WTC11 (cell line): ENCODE measurements around the gene POGK. TPM values are rescaled to one million over a fixed set of nuclear protein-coding genes. Genes with fewer than 3 reads are reported as not detected.

Experiments used
- ATAC-seq: fragments of 200-7000 bp; cut with Tn5 transposase; 2 replicates; pipeline ENCODE4 v1.10.0; 2021; ENCODE audit warnings: mild to moderate bottlenecking, moderate library complexity
- CTCF ChIA-PET: fragments of 300-600 bp; sonication (Branson Sonifier 250); formaldehyde crosslinking; loops from one replicate; lab custom pipeline; 2021; ENCODE audit warnings: antibody characterized with exemption; lab: Charles Lee
- POLR2A ChIA-PET: fragments of 350-600 bp; sonication (Branson Sonifier 250); formaldehyde crosslinking; loops from one replicate; lab custom pipeline; 2021; ENCODE audit warnings: antibody characterized with exemption; lab: Charles Lee
- DNase-seq: peaks from one replicate; pipeline ENCODE4 v3.0.0; 2021; ENCODE audit warnings: low spot score
- H3K27ac Mint-ChIP-seq: 2 replicates; pipeline ENCODE4 v1.8.0; 2021; ENCODE audit warnings: mixed read lengths
- H3K27me3 Mint-ChIP-seq: 2 replicates; pipeline ENCODE4 v1.8.0; 2021; ENCODE audit warnings: low read depth, mild to moderate bottlenecking, moderate library complexity, mixed read lengths
- H3K36me3 Mint-ChIP-seq: 2 replicates; pipeline ENCODE4 v1.8.0; 2021; ENCODE audit warnings: mixed read lengths
- H3K4me1 Mint-ChIP-seq: 2 replicates; pipeline ENCODE4 v1.8.0; 2022; ENCODE audit warnings: mixed read lengths
- H3K4me3 Mint-ChIP-seq: 2 replicates; pipeline ENCODE4 v1.8.0; 2021; ENCODE audit warnings: mild to moderate bottlenecking, moderate library complexity, mixed read lengths
- H3K9me3 Mint-ChIP-seq: 2 replicates; pipeline ENCODE4 v1.8.0; 2021; ENCODE audit warnings: mixed read lengths
- AR ChIP-seq: fragments of 250-450 bp; sonication (Bioruptor Pico); IDR thresholded peaks from 2 replicates; pipeline ENCODE4 v1.9.0; 2021; ENCODE audit warnings: mild to moderate bottlenecking
- CREM ChIP-seq: sonication (generic); formaldehyde crosslinking; IDR thresholded peaks from 2 replicates; pipeline ENCODE4 v1.8.1; 2022; ENCODE audit warnings: mild to moderate bottlenecking, missing genetic modification reagents, moderate library complexity
- ELF4 ChIP-seq: sonication (generic); formaldehyde crosslinking; IDR thresholded peaks from 2 replicates; pipeline ENCODE4 v1.8.1; 2022; ENCODE audit warnings: low read depth, mild to moderate bottlenecking, moderate library complexity, missing genetic modification reagents
- ERG ChIP-seq: fragments of 250-450 bp; sonication (Bioruptor Pico); IDR thresholded peaks from 2 replicates; pipeline ENCODE4 v1.8.0; 2021; ENCODE audit warnings: mild to moderate bottlenecking
- GRHL2 ChIP-seq: fragments of 250-450 bp; sonication (Bioruptor Pico); IDR thresholded peaks from 2 replicates; pipeline ENCODE4 v1.8.0; 2022; ENCODE audit warnings: mild to moderate bottlenecking, moderate library complexity; ENCODE audit not compliant: insufficient replicate concordance, severe bottlenecking
- KAT7 ChIP-seq: sonication (generic); formaldehyde crosslinking; IDR thresholded peaks from 2 replicates; pipeline ENCODE4 v1.8.1; 2023; ENCODE audit warnings: missing genetic modification reagents, mild to moderate bottlenecking, borderline replicate concordance
- NFATC4 ChIP-seq: fragments of 250-450 bp; sonication (Bioruptor Pico); IDR thresholded peaks from 2 replicates; pipeline ENCODE4 v1.9.0; 2021; ENCODE audit warnings: mild to moderate bottlenecking
- RELA ChIP-seq: sonication (generic); formaldehyde crosslinking; IDR thresholded peaks from 2 replicates; pipeline ENCODE4 v1.8.1; 2022; ENCODE audit warnings: missing genetic modification reagents, mild to moderate bottlenecking, borderline replicate concordance
- SMAD3 ChIP-seq: sonication (generic); formaldehyde crosslinking; IDR thresholded peaks from 2 replicates; pipeline ENCODE4 v1.8.0; 2022; ENCODE audit warnings: missing genetic modification reagents, mild to moderate bottlenecking, borderline replicate concordance
- SP1 ChIP-seq: sonication (generic); formaldehyde crosslinking; conservative IDR thresholded peaks from 2 replicates; pipeline ENCODE4 v1.8.1; 2022; ENCODE audit warnings: missing genetic modification reagents
- TCF7 ChIP-seq: sonication (generic); formaldehyde crosslinking; IDR thresholded peaks from 2 replicates; pipeline ENCODE4 v1.8.0; 2022; ENCODE audit warnings: mild to moderate bottlenecking, low read depth, missing genetic modification reagents, moderate library complexity
- TEAD1 ChIP-seq: sonication (generic); formaldehyde crosslinking; IDR thresholded peaks from 2 replicates; pipeline ENCODE4 v1.8.0; 2022; ENCODE audit warnings: mild to moderate bottlenecking, missing genetic modification reagents
- ZMAT4 ChIP-seq: fragments of 250-450 bp; sonication (Bioruptor Pico); IDR thresholded peaks from 2 replicates; pipeline ENCODE4 v1.9.0; 2021; ENCODE audit warnings: mild to moderate bottlenecking
- ZNF138 ChIP-seq: sonication (generic); formaldehyde crosslinking; conservative IDR thresholded peaks from 2 replicates; pipeline ENCODE4 v1.8.1; 2022; ENCODE audit warnings: mild to moderate bottlenecking, moderate library complexity, missing genetic modification reagents
- ZNF232 ChIP-seq: sonication (generic); formaldehyde crosslinking; IDR thresholded peaks from 2 replicates; pipeline ENCODE4 v1.8.0; 2022; ENCODE audit warnings: mild to moderate bottlenecking, missing genetic modification reagents
- ZNF281 ChIP-seq: sonication (generic); formaldehyde crosslinking; IDR thresholded peaks from 2 replicates; pipeline ENCODE4 v1.8.0; 2023; ENCODE audit warnings: mild to moderate bottlenecking, missing genetic modification reagents
- ZNF512 ChIP-seq: sonication (generic); formaldehyde crosslinking; IDR thresholded peaks from 2 replicates; pipeline ENCODE4 v1.8.1; 2022; ENCODE audit warnings: missing genetic modification reagents, borderline replicate concordance
- total RNA-seq: library from RNA; stranded (reverse); gene quantifications from 3 replicates; pipeline ENCODE4 v1.2.3, GENCODE V29; 2021
- TF ChIP-seq, protein P1 (sequence below): sonication (generic); formaldehyde crosslinking; IDR thresholded peaks from 2 replicates; pipeline ENCODE4 v1.8.0; 2023; ENCODE audit warnings: missing genetic modification reagents

The POGK gene
- total RNA-seq, 1 experiment from 2014 or later, result 33.1 TPM

GRCh38 chr1:166843769-166844596 lies 4.7 kb downstream of the POGK start:
- Mint-ChIP-seq H3K36me3 (peaks cover 77% of the 10 kb centered on the region), H3K27me3 (no peaks in the 10 kb centered on the region), H3K9me3 (no peaks in the 10 kb centered on the region), H3K27ac (no peak overlapping the region; the same call in 1 of the 2 replicates), H3K4me3 (no peak overlapping the region), H3K4me1 (peaks cover 14% of the 10 kb centered on the region)
- DNase-seq (no peak), ATAC-seq (no peak)
- ChIA-PET CTCF (no interaction called here), POLR2A (no interaction called here)
- no peak for TF ChIP-seq GRHL2 (CRISPR knock-in tag)
- no peak for TF ChIP-seq ZNF512
- no peak for TF ChIP-seq CREM (CRISPR knock-in tag)
- TF ChIP-seq, protein P1, sequence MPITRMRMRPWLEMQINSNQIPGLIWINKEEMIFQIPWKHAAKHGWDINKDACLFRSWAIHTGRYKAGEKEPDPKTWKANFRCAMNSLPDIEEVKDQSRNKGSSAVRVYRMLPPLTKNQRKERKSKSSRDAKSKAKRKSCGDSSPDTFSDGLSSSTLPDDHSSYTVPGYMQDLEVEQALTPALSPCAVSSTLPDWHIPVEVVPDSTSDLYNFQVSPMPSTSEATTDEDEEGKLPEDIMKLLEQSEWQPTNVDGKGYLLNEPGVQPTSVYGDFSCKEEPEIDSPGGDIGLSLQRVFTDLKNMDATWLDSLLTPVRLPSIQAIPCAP (CRISPR knock-in tag), result no peak
- no peak for TF ChIP-seq AR (CRISPR knock-in tag)
- no peak for TF ChIP-seq SP1 (CRISPR knock-in tag)
- no peak for TF ChIP-seq TCF7 (CRISPR knock-in tag)
- TF ChIP-seq TEAD1 (CRISPR knock-in tag), result no peak
- no peak for TF ChIP-seq KAT7 (CRISPR knock-in tag)
- TF ChIP-seq ELF4 (CRISPR knock-in tag), result no peak
- no peak for TF ChIP-seq ZNF232 (CRISPR knock-in tag)
- no peak for TF ChIP-seq ZMAT4 (CRISPR knock-in tag)
- TF ChIP-seq ZNF281 (CRISPR knock-in tag), result no peak
- no peak for TF ChIP-seq SMAD3 (CRISPR knock-in tag)

GRCh38 chr1:166844791-166845190 lies 5.5 kb downstream of the POGK start:
- POLR2A ChIA-PET, result no interaction called here
- CTCF ChIA-PET, result interaction anchor here (0.7 kb wide), 1 partner anchor 261 kb away, joined by 3 read pairs; no protein-coding TSS in a partner anchor

More at GRCh38 chr1:166844791-166845190, 5.5 kb downstream of the POGK start:
- TF ChIP-seq ZNF138 (CRISPR knock-in tag) (no peak), NFATC4 (CRISPR knock-in tag) (no peak), RELA (no peak), ERG (CRISPR knock-in tag) (no peak)
- Mint-ChIP-seq H3K4me1 (peaks cover 13% of the 10 kb centered on the region), H3K27ac (peak overlapping the region; percentile 60; the same call in 1 of the 2 replicates), H3K9me3 (no peaks in the 10 kb centered on the region), H3K36me3 (peaks cover 85% of the 10 kb centered on the region), H3K4me3 (no peak overlapping the region), H3K27me3 (no peaks in the 10 kb centered on the region)
- ATAC-seq (no peak), DNase-seq (no peak)
